Measurements from ENCODE around the gene DOCK10.

The DOCK10 gene

DNA sequence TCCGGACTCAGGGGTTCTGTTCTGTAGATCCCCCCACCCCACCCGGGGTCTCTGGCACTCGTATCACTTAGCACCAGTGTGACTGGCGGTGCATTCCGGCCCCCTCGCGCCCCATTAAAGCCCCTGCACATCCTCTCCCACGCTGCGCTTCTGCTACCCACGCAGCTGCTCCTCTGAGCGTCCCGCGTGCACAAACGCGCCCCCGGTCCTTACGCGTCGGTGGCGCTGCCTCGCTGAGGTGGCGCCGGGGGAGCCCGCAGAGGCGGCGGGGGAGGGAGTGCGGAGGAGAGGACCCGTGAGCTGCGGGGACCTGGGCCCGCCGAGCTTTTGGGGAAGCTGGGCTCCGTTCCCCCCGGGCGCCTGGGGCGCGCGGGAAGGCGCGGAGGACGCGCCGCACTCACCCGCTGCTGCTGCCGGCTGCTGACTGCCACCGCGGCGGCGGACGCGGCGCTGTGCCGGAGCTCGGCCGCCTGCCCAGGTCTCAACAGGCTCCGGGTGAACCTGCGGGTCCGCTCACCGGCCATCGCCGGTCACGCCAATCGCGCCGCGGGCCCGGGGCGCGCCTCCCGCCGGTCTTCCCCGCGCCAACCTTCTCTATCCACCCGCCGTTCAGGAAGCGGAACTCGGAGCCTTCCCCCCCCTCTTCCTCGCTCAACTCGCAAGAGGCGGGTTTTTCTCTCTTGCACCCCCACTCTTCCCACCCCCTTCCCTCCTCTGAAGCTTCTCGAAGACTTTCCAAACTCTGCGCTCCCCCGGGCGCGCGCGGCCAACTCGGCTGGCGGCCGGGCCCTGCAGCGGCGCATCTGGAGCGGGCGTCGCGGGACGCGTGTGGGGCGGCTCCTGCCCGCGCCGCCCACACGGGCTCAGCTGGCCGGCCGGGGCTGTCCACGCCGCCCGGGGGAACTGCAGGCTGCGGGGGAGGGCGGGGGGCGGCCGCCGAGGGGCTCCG lies at the start of gene DOCK10:
DOCK10 (minus strand) TSS at position 618 of the 949 bp plus-strand sequence; CDS start at position 524, 94 bp downstream.
- CTCF ChIA-PET, result interaction anchor here (0.6 kb wide), 1 partner anchor 17 kb away, joined by 3 read pairs; no protein-coding TSS in a partner anchor
- DNase-seq (ENCODE audit: low spot score), result peak; percentile 18
- TF ChIP-seq, protein P1, sequence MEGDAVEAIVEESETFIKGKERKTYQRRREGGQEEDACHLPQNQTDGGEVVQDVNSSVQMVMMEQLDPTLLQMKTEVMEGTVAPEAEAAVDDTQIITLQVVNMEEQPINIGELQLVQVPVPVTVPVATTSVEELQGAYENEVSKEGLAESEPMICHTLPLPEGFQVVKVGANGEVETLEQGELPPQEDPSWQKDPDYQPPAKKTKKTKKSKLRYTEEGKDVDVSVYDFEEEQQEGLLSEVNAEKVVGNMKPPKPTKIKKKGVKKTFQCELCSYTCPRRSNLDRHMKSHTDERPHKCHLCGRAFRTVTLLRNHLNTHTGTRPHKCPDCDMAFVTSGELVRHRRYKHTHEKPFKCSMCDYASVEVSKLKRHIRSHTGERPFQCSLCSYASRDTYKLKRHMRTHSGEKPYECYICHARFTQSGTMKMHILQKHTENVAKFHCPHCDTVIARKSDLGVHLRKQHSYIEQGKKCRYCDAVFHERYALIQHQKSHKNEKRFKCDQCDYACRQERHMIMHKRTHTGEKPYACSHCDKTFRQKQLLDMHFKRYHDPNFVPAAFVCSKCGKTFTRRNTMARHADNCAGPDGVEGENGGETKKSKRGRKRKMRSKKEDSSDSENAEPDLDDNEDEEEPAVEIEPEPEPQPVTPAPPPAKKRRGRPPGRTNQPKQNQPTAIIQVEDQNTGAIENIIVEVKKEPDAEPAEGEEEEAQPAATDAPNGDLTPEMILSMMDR (conservative IDR thresholded peaks at IDR 0.05; ENCODE audit: low read depth), result no peak
- H3K27ac ChIP-seq, result peak within 1 kb of the TSS; percentile 24
- POLR2A ChIA-PET (ENCODE audit: low non-redundant PET), result no interaction called here

DNA sequence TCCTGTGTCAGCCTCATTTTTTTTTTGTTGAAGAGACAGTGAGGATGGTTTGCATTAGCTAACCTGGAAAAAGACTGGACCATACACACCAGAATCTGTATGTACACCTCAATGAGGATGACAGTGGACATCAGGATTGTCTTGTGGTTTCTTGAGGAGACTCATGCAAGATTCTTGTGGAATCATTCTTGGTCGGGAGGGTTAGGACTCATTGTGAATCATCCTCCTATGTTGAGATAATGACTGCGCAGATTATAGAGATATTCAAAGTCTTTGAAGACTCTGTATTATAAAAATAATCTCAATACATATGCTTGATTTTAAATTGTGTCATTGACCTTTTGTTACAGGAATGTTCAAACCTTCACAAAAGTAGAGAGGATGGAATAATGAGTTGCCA lies 49.1 kb upstream of the DOCK10 start:
- H3K27ac ChIP-seq, result no peak overlapping the region
- POLR2A ChIA-PET (ENCODE audit: low non-redundant PET), result no interaction called here
- peak; percentile 54 for DNase-seq (ENCODE audit: low spot score)
- CTCF ChIA-PET, result no interaction called here
- TF ChIP-seq, protein P1 (conservative IDR thresholded peaks at IDR 0.05; ENCODE audit: low read depth), result no peak

DNA sequence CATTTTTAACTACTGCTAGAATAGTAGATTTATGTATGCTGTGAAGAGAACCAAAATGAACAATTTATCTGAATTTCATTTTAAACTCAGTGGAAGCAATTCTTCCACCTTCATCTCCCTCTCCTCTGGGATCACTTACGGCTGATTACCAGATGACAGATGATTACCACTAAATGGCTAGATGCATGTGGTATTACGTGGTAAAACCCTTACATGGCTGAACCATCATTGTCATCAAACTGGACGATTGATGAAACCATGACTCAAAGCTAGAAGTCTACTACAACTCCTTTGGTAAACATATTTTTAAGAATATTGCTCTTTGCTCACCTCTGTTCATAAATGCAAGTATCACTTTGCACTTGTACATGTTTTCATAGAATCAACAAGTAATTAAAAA lies 48.5 kb upstream of the DOCK10 start:
- no peak for DNase-seq (ENCODE audit: low spot score)
- ChIA-PET CTCF (no interaction called here), POLR2A (ENCODE audit: low non-redundant PET) (no interaction called here)
- TF ChIP-seq, protein P1 (conservative IDR thresholded peaks at IDR 0.05; ENCODE audit: low read depth), result no peak
- H3K27ac ChIP-seq, result no peak overlapping the region

DNA sequence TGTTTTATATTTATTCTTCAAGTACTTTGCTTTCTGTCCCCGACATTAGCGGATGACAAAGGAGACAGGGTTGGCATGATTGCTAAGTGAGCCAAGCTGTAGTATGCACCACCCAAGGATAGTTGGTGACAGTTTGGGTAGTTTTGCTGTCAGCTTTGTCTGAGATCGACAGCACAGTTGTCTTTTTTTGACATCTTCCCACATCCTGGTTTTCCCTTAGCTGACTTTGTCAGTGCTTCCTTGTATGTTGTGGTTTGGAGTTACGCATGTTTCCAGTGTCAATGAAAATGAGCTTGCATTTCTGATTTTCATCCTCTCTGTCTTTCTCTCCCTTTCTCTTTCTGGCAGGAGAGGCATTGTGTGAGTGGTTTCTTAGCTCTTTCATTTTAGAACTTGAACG lies 44.6 kb upstream of the DOCK10 start:
- no peak overlapping the region for H3K27ac ChIP-seq
- TF ChIP-seq, protein P1 (conservative IDR thresholded peaks at IDR 0.05; ENCODE audit: low read depth), result no peak
- ChIA-PET POLR2A (ENCODE audit: low non-redundant PET) (no interaction called here), CTCF (no interaction called here)
- no peak for DNase-seq (ENCODE audit: low spot score)

DNA sequence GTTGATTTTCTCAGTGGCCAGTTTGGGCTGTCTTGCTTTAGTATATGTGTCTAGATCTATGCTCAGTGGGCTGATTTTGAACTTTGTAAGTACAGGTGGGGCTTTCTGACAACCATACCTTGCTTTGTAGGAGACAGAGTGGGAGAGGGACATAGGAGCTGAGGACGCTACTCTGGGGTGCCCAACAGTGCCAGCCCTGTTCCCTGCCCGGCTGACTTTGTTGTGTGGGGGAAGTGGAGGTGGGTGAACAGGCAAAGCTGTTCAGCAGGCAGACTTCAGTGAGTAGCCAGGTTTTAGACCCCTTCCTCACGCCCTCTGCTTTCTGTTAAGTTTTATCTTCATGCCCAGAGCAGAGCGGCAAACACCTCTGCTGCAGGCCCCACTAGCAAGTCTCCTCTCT lies 44.2 kb upstream of the DOCK10 start:
- POLR2A ChIA-PET (ENCODE audit: low non-redundant PET), result no interaction called here
- H3K27ac ChIP-seq, result no peak overlapping the region
- CTCF ChIA-PET, result interaction anchor here (0.7 kb wide), 1 partner anchor 36 kb away, joined by 3 read pairs; no protein-coding TSS in a partner anchor
- DNase-seq (ENCODE audit: low spot score), result no peak
- TF ChIP-seq, protein P1 (conservative IDR thresholded peaks at IDR 0.05; ENCODE audit: low read depth), result no peak

DNA sequence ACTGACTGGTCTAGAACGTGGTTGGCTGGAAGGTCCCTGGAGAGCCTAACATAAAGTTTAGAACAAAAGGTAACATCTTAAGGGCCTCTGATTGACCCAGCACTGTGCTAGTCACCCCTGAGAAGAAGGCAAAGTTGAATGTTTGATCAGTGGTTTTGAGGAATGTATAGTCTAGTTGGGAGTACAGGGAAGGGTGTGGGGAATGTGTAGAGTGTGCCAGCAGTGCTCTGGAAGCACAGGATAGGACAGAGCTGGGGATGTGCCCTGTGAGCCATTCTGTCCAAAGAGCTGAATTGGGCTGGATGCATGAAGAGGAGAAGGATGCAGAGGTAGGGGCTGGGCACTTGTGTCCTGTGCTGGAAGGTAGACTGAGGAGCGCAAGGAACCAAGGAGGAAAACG lies 41.0 kb upstream of the DOCK10 start:
- ChIA-PET POLR2A (ENCODE audit: low non-redundant PET) (no interaction called here), CTCF (interaction anchor here (0.6 kb wide), 1 partner anchor 165 kb away, joined by 3 read pairs; no protein-coding TSS in a partner anchor)
- no peak overlapping the region for H3K27ac ChIP-seq
- DNase-seq (ENCODE audit: low spot score), result no peak
- TF ChIP-seq, protein P1 (conservative IDR thresholded peaks at IDR 0.05; ENCODE audit: low read depth), result no peak
